Progenitor cell of endocrine pancreas (in vitro differentiated cells): Measurements from ENCODE around the gene C5orf47. TPM values are rescaled to one million over a fixed set of nuclear protein-coding genes. Genes with fewer than 3 reads are reported as not detected.
A peak's percentile ranks its signal among the peaks of the same experiment; 100 is the strongest.

Source experiments
- DNase-seq: peaks from one replicate; pipeline ENCODE4 v3.0.0; 2021; ENCODE audit warnings: low spot score; ENCODE audit not compliant: unreplicated experiment
- H3K27ac Mint-ChIP-seq: 2 replicates; pipeline ENCODE4 v1.8.0; 2021; ENCODE audit warnings: mild to moderate bottlenecking, moderate library complexity, mixed read lengths
- H3K27me3 Mint-ChIP-seq: 2 replicates; pipeline ENCODE4 v1.8.0; 2021; ENCODE audit warnings: mixed read lengths
- H3K36me3 Mint-ChIP-seq: 2 replicates; pipeline ENCODE4 v1.8.0; 2022; ENCODE audit warnings: mixed read lengths; ENCODE audit not compliant: insufficient read depth
- H3K4me1 Mint-ChIP-seq: 2 replicates; pipeline ENCODE4 v1.8.0; 2021; ENCODE audit warnings: low read depth, mixed read lengths
- H3K4me3 Mint-ChIP-seq: 2 replicates; pipeline ENCODE4 v1.8.0; 2021; ENCODE audit warnings: low read depth, mild to moderate bottlenecking, moderate library complexity, mixed read lengths
- H3K9me3 Mint-ChIP-seq: 2 replicates; pipeline ENCODE4 v1.8.0; 2021; ENCODE audit warnings: low read depth, mixed read lengths
- total RNA-seq: library from RNA; stranded (reverse); gene quantifications from 2 replicates; pipeline ENCODE4 v1.2.1, GENCODE V29; 2021
- TF ChIP-seq, protein P1 (sequence below): fragments of 200-600 bp; sonication (generic); IDR thresholded peaks from one replicate; pipeline ENCODE4 v1.5.0; 2021; ENCODE audit warnings: antibody characterized with exemption, mild to moderate bottlenecking; ENCODE audit not compliant: unreplicated experiment

C5orf47 gene
- total RNA-seq, 1 donor from 2014 or later: not detected

DNA sequence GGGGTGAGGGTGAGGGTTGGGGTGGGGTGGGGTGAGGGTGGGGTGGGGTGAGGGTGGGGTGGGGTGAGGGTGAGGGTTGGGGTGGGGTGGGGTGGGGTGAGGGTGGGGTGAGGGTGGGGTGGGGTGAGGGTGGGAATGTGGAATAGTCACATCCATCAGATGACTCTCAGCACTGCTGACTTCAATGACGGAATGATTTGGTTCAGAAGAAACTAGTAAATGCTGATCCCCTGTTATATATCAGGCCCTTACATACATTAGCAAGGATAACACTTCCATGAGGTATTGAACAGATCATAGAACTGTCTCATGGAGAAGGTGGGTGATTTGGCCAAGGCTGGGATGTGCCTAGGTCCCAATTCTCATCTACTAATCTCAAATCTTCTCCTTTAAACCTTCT is 24.5 kb upstream of the C5orf47 start:
- peaks cover 4% of the 10 kb centered on the region for H3K27me3 Mint-ChIP-seq
- no peaks in the 10 kb centered on the region for H3K9me3 Mint-ChIP-seq
- TF ChIP-seq, protein P1, sequence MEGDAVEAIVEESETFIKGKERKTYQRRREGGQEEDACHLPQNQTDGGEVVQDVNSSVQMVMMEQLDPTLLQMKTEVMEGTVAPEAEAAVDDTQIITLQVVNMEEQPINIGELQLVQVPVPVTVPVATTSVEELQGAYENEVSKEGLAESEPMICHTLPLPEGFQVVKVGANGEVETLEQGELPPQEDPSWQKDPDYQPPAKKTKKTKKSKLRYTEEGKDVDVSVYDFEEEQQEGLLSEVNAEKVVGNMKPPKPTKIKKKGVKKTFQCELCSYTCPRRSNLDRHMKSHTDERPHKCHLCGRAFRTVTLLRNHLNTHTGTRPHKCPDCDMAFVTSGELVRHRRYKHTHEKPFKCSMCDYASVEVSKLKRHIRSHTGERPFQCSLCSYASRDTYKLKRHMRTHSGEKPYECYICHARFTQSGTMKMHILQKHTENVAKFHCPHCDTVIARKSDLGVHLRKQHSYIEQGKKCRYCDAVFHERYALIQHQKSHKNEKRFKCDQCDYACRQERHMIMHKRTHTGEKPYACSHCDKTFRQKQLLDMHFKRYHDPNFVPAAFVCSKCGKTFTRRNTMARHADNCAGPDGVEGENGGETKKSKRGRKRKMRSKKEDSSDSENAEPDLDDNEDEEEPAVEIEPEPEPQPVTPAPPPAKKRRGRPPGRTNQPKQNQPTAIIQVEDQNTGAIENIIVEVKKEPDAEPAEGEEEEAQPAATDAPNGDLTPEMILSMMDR: no peak
- no peak overlapping the region for H3K27ac Mint-ChIP-seq
- no peak for DNase-seq
- H3K4me3 Mint-ChIP-seq: no peak overlapping the region
- H3K4me1 Mint-ChIP-seq: peaks cover 7% of the 10 kb centered on the region
- no peaks in the 10 kb centered on the region for H3K36me3 Mint-ChIP-seq

DNA sequence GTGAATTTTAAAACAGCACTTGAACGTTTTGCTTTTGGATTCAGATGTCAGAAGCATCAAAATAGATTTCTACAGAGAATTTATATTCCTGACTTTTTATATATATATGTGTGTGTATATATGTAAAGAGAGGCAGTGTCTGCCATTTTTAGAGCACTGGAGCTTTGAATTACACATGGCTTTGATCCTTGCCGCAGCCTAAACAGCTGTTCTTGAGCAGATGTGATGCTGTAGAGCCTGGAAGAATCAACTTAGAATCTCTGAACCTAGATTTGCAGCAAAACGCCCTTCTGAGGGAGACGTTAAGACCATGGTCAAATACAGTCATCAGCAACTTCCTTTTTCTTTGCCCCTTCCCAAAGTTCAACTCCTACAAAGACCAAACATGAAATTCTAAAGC is 21.7 kb upstream of the C5orf47 start:
- Mint-ChIP-seq H3K9me3 (no peaks in the 10 kb centered on the region), H3K4me1 (peaks cover 22% of the 10 kb centered on the region), H3K27me3 (peaks cover 5% of the 10 kb centered on the region), H3K4me3 (no peak overlapping the region), H3K36me3 (no peaks in the 10 kb centered on the region), H3K27ac (no peak overlapping the region)
- no peak for DNase-seq
- TF ChIP-seq, protein P1: no peak

DNA sequence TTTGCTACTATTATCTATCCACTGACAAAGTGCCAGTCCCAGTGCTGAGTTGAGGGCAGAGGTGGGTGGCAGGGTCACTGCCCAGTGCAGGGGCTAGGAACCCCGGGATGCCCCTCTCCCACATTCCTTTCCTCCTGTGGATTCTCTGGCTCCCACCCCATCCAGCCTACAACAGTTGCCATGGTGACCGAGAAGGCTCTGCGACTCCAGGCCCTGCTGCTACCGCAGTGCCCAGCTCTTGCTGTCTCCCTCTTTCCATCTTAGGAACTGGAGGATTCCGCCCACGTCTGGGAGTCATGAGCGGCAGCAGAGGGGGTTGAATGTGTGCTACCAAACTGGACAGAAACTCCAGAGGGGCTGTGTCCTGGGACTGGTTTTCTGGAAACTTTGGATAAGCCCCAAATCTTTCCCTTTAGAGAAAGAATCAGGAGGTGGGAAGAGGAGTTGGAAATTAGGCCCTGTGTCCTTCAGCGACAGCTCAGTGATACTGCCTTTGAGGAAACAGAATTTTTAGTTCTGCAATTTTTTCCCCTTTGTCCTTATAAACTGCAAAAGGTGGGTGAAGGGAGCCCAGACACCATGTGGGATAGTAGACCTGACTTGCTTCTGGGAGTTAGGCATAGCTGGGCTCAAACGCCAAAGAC is 20.7 kb upstream of the C5orf47 start:
- Mint-ChIP-seq H3K27ac (no peak overlapping the region), H3K9me3 (no peaks in the 10 kb centered on the region), H3K36me3 (no peaks in the 10 kb centered on the region), H3K4me1 (peaks cover 25% of the 10 kb centered on the region), H3K27me3 (peaks cover 5% of the 10 kb centered on the region), H3K4me3 (no peak overlapping the region)
- DNase-seq: no peak
- TF ChIP-seq, protein P1: no peak

DNA sequence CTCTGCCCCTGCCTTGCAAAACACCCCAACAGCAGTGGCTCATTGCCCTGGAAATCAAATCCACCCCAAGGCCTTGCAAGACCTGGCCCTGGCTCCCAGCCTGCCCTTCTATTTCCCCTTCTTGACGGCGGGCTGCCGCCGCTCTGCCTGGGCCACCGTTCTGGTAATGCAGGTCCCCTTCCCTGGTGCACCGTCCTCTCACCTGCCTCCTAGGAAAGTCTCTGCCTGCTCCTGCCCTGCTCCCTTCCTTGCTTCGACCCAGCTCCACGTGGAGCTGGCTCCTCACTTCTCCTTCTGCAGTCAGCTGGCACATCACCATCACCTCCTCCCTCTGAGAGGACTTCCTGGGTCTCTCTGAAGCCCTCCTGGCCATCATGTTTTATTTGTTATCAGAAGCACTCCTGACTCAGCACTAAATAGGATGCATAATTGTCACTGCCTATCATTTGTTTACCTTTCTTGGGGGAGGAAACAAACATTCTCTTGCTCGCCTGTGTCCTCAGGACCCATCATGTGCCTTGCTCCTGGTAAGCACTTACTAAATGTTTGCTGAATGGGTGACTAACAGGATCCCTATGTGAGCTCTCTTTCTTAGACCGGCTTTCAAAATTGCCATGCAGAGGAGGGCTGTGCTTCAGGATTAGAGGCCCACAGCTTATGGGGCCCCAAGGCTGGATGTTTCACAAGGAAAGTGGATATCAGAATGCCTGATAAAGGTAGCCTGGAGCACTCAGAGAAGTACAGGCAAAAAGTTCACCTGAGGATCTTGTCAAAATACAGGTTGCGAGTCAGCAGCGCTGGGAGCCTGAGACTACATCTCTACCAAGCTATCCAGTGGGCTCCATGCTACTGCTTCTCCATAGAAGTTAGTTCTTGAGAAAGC is 19.6 kb upstream of the C5orf47 start:
- Mint-ChIP-seq H3K4me3 (no peak overlapping the region), H3K27me3 (peaks cover 8% of the 10 kb centered on the region), H3K27ac (peak overlapping the region; percentile 62), H3K9me3 (no peaks in the 10 kb centered on the region), H3K4me1 (peaks cover 29% of the 10 kb centered on the region), H3K36me3 (no peaks in the 10 kb centered on the region)
- DNase-seq: no peak
- TF ChIP-seq, protein P1: no peak

DNA sequence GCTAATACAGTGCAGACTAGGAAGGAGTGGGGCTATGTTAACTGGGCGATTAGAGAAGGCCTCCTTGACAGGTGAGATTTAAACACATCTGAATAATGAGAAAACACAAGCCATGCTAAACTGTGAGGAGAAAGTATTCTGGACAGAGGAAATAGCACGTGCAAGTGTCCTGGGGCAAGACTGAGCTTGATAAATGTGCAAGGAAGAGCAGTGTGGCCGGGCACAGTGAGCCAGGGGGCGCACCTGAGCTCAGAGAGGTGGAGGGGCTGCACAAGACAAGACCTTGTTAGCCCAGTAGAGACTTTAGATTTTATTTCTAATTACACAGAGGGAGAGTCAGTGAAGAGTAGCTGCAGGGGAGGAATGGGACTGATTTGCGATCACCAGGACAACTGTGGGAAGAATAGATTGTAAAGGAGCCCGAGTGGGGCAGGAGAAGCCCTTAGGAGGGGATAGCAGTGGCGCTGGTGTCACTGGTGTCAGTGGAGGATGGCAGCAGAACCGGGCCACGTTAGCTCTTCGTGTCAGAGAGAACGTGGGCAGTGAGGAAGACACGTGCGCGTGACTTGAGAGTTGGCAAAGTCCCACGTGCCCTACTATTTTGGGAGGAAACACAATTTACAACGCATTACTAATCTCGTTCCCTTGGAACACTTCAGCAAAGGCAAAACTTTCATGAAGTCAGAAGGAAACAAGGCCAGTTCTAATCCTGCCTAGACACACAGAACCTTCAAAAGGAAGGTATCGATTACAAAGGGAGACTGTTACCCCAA is 17.9 kb upstream of the C5orf47 start:
- TF ChIP-seq, protein P1: no peak
- Mint-ChIP-seq H3K4me1 (peaks cover 29% of the 10 kb centered on the region), H3K27ac (no peak overlapping the region), H3K27me3 (peaks cover 8% of the 10 kb centered on the region), H3K4me3 (no peak overlapping the region), H3K9me3 (peaks cover under 1% of the 10 kb centered on the region), H3K36me3 (no peaks in the 10 kb centered on the region)
- no peak for DNase-seq
